Measurements from ENCODE around the gene AP2A2. TPM values are rescaled to one million over a fixed set of nuclear protein-coding genes. Genes with fewer than 3 reads are reported as not detected.

The AP2A2 gene
- total RNA-seq, 1 donor from 2014 or later: 9.5 TPM

- Histone ChIP-seq H3K36me3 (ENCODE audit: control insufficient read depth, insufficient read depth, low read length) (peaks cover 34% of the 10 kb centered on the region), H3K27me3 (ENCODE audit: control insufficient read depth, insufficient read depth, low read length) (no peaks in the 10 kb centered on the region), H3K4me3 (ENCODE audit: low read depth, low read length) (no peak overlapping the region)
- no peak for DNase-seq (ENCODE audit: low read depth)
- FAIRE-seq: peak; percentile 80
- TF ChIP-seq CTCF (IDR thresholded peaks at IDR 0.05; ENCODE audit: insufficient read depth, low read length, severe bottlenecking): no peak
Observed at GRCh38 chr11:984546-984945, 58.9 kb downstream of the AP2A2 start.

GRCh38 chr11:985406-985805, 59.7 kb downstream of the AP2A2 start:
- TF ChIP-seq CTCF (IDR thresholded peaks at IDR 0.05; ENCODE audit: insufficient read depth, low read length, severe bottlenecking): no peak
- Histone ChIP-seq H3K27me3 (ENCODE audit: control insufficient read depth, insufficient read depth, low read length) (no peaks in the 10 kb centered on the region), H3K36me3 (ENCODE audit: control insufficient read depth, insufficient read depth, low read length) (peaks cover 40% of the 10 kb centered on the region), H3K4me3 (ENCODE audit: low read depth, low read length) (no peak overlapping the region)
- FAIRE-seq: no peak
- no peak for DNase-seq (ENCODE audit: low read depth)

- H3K36me3 ChIP-seq (ENCODE audit: control insufficient read depth, insufficient read depth, low read length): peaks cover 40% of the 10 kb centered on the region
- no peak overlapping the region for H3K4me3 ChIP-seq (ENCODE audit: low read depth, low read length)
- DNase-seq (ENCODE audit: low read depth) (no peak), FAIRE-seq (peak; percentile 50)
- H3K27me3 ChIP-seq (ENCODE audit: control insufficient read depth, insufficient read depth, low read length): no peaks in the 10 kb centered on the region
- TF ChIP-seq CTCF (IDR thresholded peaks at IDR 0.05; ENCODE audit: insufficient read depth, low read length, severe bottlenecking): no peak
Observed at GRCh38 chr11:985848-986247, 60.2 kb downstream of the AP2A2 start.

GRCh38 chr11:986270-986951, 60.7 kb downstream of the AP2A2 start:
- peaks cover 40% of the 10 kb centered on the region for H3K36me3 ChIP-seq (ENCODE audit: control insufficient read depth, insufficient read depth, low read length)
- no peak for TF ChIP-seq CTCF (IDR thresholded peaks at IDR 0.05; ENCODE audit: insufficient read depth, low read length, severe bottlenecking)
- H3K27me3 ChIP-seq (ENCODE audit: control insufficient read depth, insufficient read depth, low read length): no peaks in the 10 kb centered on the region
- FAIRE-seq (no peak), DNase-seq (ENCODE audit: low read depth) (peak; percentile 45)
- no peak overlapping the region for H3K4me3 ChIP-seq (ENCODE audit: low read depth, low read length)

- FAIRE-seq (no peak), DNase-seq (ENCODE audit: low read depth) (no peak)
- H3K27me3 ChIP-seq (ENCODE audit: control insufficient read depth, insufficient read depth, low read length): no peaks in the 10 kb centered on the region
- H3K4me3 ChIP-seq (ENCODE audit: low read depth, low read length): no peak overlapping the region
- peaks cover 38% of the 10 kb centered on the region for H3K36me3 ChIP-seq (ENCODE audit: control insufficient read depth, insufficient read depth, low read length)
- no peak for TF ChIP-seq CTCF (IDR thresholded peaks at IDR 0.05; ENCODE audit: insufficient read depth, low read length, severe bottlenecking)
Observed at GRCh38 chr11:986952-987305, 61.3 kb downstream of the AP2A2 start.

GRCh38 chr11:987671-988070, 62.0 kb downstream of the AP2A2 start:
- no peak overlapping the region for H3K4me3 ChIP-seq (ENCODE audit: low read depth, low read length)
- no peak for DNase-seq (ENCODE audit: low read depth)
- TF ChIP-seq CTCF (IDR thresholded peaks at IDR 0.05; ENCODE audit: insufficient read depth, low read length, severe bottlenecking): no peak
- FAIRE-seq: no peak
- no peaks in the 10 kb centered on the region for H3K27me3 ChIP-seq (ENCODE audit: control insufficient read depth, insufficient read depth, low read length)
- peaks cover 41% of the 10 kb centered on the region for H3K36me3 ChIP-seq (ENCODE audit: control insufficient read depth, insufficient read depth, low read length)

Measured in bronchial epithelial cell (primary cell).